Measurements from ENCODE around the gene LRIG3.
"Not testable (repeated sequence)": the region's sequence is repeated elsewhere in the genome, so short reads cannot be mapped to it uniquely, and the experiment has no call there.

LRIG3 gene, protein sequence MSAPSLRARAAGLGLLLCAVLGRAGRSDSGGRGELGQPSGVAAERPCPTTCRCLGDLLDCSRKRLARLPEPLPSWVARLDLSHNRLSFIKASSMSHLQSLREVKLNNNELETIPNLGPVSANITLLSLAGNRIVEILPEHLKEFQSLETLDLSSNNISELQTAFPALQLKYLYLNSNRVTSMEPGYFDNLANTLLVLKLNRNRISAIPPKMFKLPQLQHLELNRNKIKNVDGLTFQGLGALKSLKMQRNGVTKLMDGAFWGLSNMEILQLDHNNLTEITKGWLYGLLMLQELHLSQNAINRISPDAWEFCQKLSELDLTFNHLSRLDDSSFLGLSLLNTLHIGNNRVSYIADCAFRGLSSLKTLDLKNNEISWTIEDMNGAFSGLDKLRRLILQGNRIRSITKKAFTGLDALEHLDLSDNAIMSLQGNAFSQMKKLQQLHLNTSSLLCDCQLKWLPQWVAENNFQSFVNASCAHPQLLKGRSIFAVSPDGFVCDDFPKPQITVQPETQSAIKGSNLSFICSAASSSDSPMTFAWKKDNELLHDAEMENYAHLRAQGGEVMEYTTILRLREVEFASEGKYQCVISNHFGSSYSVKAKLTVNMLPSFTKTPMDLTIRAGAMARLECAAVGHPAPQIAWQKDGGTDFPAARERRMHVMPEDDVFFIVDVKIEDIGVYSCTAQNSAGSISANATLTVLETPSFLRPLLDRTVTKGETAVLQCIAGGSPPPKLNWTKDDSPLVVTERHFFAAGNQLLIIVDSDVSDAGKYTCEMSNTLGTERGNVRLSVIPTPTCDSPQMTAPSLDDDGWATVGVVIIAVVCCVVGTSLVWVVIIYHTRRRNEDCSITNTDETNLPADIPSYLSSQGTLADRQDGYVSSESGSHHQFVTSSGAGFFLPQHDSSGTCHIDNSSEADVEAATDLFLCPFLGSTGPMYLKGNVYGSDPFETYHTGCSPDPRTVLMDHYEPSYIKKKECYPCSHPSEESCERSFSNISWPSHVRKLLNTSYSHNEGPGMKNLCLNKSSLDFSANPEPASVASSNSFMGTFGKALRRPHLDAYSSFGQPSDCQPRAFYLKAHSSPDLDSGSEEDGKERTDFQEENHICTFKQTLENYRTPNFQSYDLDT

DNA sequence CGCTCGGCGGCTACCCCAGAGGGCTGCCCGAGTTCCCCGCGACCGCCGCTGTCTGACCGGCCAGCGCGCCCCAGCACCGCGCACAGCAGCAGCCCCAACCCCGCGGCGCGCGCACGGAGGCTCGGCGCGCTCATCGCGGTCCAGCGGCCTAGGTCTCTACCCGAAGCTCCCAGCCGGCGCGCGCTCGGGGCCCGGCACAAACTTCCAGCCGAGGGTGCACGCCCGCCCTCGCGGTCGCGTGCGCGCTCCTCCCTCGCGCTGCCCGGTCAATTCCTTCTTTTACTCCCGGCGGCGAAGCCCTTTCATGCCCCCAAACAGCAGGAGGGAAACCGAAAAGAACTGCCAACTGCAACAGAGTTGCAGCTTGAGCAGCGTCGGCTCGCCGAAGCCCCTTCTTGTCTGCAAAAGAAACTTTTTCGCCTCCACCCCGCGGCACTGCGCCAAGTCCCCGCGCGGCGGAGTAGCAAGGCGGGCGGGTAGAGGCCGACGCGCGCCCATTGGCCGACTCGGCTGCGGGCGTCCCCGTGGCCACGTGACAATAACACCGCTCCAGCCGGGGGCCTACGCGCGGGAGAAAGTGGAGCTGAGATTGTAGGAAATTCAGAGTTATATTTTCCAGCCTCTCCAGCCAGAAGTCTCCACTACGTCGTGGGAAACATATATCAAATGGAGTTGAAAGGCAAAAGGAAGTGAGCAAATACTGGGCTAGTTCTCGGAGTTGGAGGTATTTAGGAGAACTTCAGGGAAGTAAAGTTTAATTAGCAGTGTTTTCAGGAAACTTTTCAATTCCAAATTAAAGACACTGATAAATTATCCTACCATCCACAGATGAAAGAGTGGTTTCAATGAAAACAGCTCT is at the start of gene LRIG3:
Gene LRIG3, minus strand, starts transcription at position 403 of the 859 bp plus-strand sequence. Its CDS starts 269 bp downstream, at position 134.
- DNase-seq (ENCODE audit: low spot score) = peak; percentile 81

DNA sequence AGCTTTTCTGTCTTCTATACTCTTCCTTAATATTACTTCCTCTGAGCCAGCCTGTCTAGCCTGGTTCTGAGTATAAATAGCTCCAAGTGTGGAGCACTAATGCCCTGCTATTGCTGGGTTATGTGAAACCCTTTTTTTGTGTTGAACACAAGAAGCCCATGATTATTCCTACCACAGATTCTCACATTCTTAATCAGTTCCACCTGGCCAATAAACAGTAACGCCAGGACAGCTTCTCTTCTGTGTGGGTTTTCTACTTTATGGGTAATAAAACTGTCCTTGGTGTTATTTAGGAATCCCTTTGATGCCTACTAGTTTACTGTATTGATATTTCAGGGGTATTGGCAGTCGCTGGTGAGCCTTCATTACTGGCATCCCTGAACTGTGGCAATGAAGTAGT is 48.9 kb upstream of the LRIG3 start:
- no peak for DNase-seq (ENCODE audit: low spot score)

DNA sequence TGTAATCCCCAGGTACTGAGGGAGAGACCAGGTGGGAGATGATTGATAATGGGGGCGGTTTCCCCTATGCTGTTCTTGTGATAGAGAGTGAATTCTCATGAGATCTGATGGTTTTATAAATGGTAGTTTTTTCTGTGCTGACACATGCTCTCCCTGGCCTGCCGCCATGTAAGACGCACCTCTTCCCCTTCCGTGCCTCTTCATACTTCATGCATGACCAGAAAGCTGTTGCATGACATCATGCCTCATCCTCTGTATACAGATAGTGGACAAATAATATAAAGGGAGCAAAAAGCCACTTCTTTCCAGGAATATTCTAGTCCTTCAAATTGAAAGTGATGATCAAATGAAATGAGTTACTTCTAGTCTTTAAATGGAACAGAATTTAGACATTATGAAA is 47.3 kb upstream of the LRIG3 start:
- DNase-seq (ENCODE audit: low spot score) = no peak

- DNase-seq (ENCODE audit: low spot score) = peak; percentile 18
These were observed 46.6 kb upstream of the LRIG3 start for GRCh38 chr12:58966939-58967338.

GRCh38 chr12:58965568-58965967 is 45.3 kb upstream of the LRIG3 start:
- DNase-seq (ENCODE audit: low spot score) = no peak

- no peak for DNase-seq (ENCODE audit: low spot score)
These were observed 43.5 kb upstream of the LRIG3 start for GRCh38 chr12:58963844-58964243.

DNA sequence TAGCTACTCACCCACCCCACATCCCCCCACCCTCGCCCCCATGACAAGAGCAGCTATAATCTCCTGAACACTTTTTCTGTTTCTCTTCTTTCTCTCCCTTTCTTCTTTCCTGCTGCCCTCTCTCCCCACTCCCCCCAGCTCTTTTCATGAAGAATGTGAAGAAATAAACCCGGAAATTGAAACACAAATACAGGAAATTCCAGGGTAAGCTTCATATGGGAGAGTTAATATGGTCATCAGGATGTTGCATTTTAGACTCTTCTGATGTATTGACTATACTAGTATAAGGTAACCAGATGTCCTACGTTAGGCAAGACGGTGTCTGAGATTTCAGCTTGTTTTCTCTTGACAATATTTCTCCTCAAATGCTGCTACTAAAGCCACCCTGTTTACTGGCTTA is 41.6 kb upstream of the LRIG3 start:
- DNase-seq (ENCODE audit: low spot score) = no peak

- DNase-seq (ENCODE audit: low spot score) = no peak
These were observed 40.9 kb upstream of the LRIG3 start for GRCh38 chr12:58961166-58961565.

DNA sequence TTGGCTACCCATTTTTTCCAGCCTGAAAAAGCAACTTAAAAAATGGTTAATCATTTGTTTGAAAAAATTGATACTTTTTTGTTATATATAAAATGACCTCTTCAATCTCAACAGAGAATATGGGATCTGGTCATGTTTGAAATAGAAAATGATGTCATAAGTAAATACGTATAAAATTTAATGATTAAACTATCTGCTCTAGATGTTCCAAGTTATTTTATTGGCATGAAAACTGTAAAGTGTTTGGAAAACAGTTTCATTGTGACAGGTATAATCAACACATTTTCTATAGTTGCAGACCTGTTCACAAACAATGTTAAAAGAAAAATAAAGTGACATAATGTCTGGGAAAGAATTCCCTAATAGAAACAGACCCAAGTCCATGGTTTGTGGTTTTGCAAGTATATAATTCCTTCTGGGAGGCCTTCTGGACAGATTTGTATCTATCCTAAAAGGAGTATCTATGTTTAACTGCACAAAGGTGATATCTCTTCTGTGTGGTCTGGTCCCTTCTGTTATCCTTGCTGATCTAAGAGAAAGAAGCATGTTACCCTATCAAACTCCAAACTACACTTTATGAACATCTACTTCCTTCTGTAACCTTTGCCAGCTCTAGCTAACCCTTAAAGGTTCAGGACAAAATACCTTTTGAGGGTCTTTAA is 39.5 kb upstream of the LRIG3 start:
- DNase-seq (ENCODE audit: low spot score) = no peak

- DNase-seq (ENCODE audit: low spot score) = no peak
These were observed 37.0 kb upstream of the LRIG3 start for GRCh38 chr12:58957298-58957697.

DNA sequence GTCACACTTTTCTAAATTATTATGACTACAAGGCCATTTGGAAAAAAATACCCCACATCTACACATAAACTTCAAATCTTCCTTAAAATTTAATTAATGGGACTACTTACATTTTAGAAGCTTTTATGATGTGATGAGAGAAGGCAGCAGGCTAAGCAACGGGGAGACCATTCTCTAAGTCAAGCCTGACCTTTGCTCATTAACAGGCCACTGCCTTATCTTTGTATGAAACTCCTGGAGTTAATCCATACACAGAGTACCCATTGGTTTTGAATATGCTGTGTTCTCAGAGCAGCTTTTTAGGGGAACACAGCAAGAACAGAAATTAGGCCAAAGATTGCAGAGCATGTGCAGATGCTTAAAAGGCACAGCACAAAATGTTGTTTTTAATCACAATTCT is 35.5 kb upstream of the LRIG3 start:
- DNase-seq (ENCODE audit: low spot score) = no peak

DNA sequence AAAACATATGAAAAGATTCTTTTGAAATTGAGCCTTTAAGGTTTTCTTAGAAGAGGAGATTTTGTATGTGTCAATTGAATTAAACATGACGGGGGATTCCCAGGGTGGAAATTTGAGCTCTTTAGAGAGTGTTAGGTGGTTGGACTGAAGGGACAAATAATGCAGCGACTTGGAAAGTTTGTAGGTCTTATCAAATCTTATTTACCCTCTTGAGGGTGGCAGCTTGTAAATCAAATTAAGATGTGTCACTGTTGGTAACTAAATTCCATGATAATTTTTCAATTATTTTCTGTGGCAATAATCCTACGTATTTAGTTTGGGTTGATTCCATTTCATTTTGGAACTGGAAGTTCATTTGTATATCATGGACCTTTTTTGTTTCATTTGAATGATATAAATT is 33.7 kb upstream of the LRIG3 start:
- no peak for DNase-seq (ENCODE audit: low spot score)

DNA sequence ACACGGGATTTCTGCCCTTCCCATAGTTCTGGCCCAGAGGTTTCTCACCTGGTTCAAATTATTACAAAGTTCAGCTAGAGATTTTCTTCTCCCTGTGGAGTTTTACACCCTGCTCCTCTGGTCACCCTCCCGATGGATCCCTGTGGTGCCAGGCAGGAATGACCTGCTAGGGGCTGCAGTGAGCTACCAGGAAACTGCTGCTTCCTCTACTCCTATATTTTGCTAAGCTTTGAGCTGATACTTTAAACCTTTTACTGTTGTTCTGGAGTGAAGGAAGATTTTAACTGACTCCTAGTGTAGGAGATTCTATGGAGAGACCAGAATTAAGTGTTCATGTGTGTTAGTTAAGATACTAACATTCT is 30.4 kb upstream of the LRIG3 start:
- no peak for DNase-seq (ENCODE audit: low spot score)

GRCh38 chr12:58949954-58950738 is 29.8 kb upstream of the LRIG3 start:
- DNase-seq (ENCODE audit: low spot score) = not testable (repeated sequence)

- DNase-seq (ENCODE audit: low spot score) = no peak
These were observed 22.8 kb upstream of the LRIG3 start for GRCh38 chr12:58943079-58943478.

- no peak for DNase-seq (ENCODE audit: low spot score)
These were observed 22.0 kb upstream of the LRIG3 start for GRCh38 chr12:58942345-58942744.

- DNase-seq (ENCODE audit: low spot score) = no peak
These were observed 19.2 kb upstream of the LRIG3 start for GRCh38 chr12:58939399-58940100.

- DNase-seq (ENCODE audit: low spot score) = no peak
These were observed 18.1 kb upstream of the LRIG3 start for GRCh38 chr12:58938440-58938839.

GRCh38 chr12:58934528-58934927 is 14.2 kb upstream of the LRIG3 start:
- DNase-seq (ENCODE audit: low spot score) = no peak
